Mesodermal cell (in vitro differentiated cells): ENCODE data around the gene ST13.
"Not testable (repeated sequence)": the region's sequence is repeated elsewhere in the genome, so short reads cannot be mapped to it uniquely, and the experiment has no call there.

Source experiments
- H3K27ac ChIP-seq: 2 replicates; pipeline ENCODE4 v1.7.0; 2013; ENCODE audit warnings: mild to moderate bottlenecking, low read depth, low read length, moderate library complexity; ENCODE audit not compliant: severe bottlenecking
- H3K36me3 ChIP-seq: 2 replicates; pipeline ENCODE4 v1.7.1; 2013; ENCODE audit warnings: mild to moderate bottlenecking, low read length, moderate library complexity; ENCODE audit not compliant: control insufficient read depth, insufficient read depth
- H3K4me1 ChIP-seq: one replicate; pipeline ENCODE4 v1.7.1; 2013; ENCODE audit warnings: mild to moderate bottlenecking, low read length; ENCODE audit not compliant: insufficient read depth, control insufficient read depth, poor library complexity, severe bottlenecking
- H3K4me3 ChIP-seq: 2 replicates; pipeline ENCODE4 v1.7.0; 2013; ENCODE audit warnings: low read length, control low read depth, mild to moderate bottlenecking; ENCODE audit not compliant: insufficient read depth, poor library complexity, severe bottlenecking; ENCODE audit errors: extremely low read depth
- H3K9me3 ChIP-seq: 2 replicates; pipeline ENCODE4 v1.7.1; 2013; ENCODE audit warnings: mild to moderate bottlenecking, low read length, moderate library complexity; ENCODE audit not compliant: control insufficient read depth
- WGBS, 2 experiments: methylation state at CpG; one replicate each; pipeline ENCODE4 v1.1.5; 2013; ENCODE audit warnings: missing lambda C conversion rate in 2 of 2; ENCODE audit not compliant: insufficient coverage in 2 of 2; 5-methylcytosine and 5-hydroxymethylcytosine counted together

Gene ST13

GRCh38 chr22:40789131-40789530 lies 67.3 kb downstream of the ST13 start:
- Histone ChIP-seq H3K4me1 (no peaks in the 10 kb centered on the region), H3K9me3 (no peaks in the 10 kb centered on the region), H3K4me3 (no peak overlapping the region), H3K27ac (no peak overlapping the region), H3K36me3 (peaks cover 76% of the 10 kb centered on the region)
- WGBS, 2 experiments: 95 to 98% methylated on average over 16 to 18 of the region's 22 CpGs

- Histone ChIP-seq H3K9me3 (no peaks in the 10 kb centered on the region), H3K4me1 (no peaks in the 10 kb centered on the region), H3K36me3 (peaks cover 65% of the 10 kb centered on the region), H3K4me3 (no peak overlapping the region), H3K27ac (no peak overlapping the region)
- WGBS, 2 experiments: 90 to 100% methylated on average over 1 to 2 of the region's 3 CpGs
These were observed 73.9 kb downstream of the ST13 start for GRCh38 chr22:40782521-40782920.

DNA sequence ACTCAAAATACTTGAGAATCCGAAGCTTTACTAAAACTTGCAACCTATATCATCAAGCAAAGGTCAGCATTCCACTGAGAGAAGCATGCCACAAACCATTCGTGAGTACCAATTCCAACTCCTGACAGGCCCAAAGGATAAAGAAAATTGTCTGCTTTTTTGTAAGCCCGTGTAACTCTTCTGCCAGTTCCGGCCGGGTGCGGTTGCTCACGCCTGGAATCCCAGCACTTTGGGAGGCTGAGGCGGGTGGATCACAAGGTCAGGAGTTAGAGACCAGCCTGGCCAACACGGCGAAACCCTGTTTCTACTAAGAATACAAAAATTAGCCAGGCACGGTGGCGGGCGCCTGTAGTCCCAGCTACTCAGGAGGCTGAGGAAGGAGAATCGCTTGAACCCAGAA lies 74.7 kb downstream of the ST13 start:
- peaks cover 66% of the 10 kb centered on the region for H3K36me3 ChIP-seq
- not testable (repeated sequence) for H3K9me3 ChIP-seq, H3K4me3 ChIP-seq, H3K27ac ChIP-seq, H3K4me1 ChIP-seq
- 97 to 100% methylated on average over 1 to 13 of the region's 14 CpGs for WGBS, 2 experiments
